Stimulated activated CD4-positive, alpha-beta T cell treated with anti-CD3 and anti-CD28 coated beads, Interleukin-4, amount 100 ng/mL, for 4 hours (primary cell): ENCODE results near the gene CDC42SE1.

Experiments
- DNase-seq, 2 experiments: peaks; one replicate each; pipeline ENCODE4 v3.0.0-alpha.2; 2020

Gene CDC42SE1

DNA sequence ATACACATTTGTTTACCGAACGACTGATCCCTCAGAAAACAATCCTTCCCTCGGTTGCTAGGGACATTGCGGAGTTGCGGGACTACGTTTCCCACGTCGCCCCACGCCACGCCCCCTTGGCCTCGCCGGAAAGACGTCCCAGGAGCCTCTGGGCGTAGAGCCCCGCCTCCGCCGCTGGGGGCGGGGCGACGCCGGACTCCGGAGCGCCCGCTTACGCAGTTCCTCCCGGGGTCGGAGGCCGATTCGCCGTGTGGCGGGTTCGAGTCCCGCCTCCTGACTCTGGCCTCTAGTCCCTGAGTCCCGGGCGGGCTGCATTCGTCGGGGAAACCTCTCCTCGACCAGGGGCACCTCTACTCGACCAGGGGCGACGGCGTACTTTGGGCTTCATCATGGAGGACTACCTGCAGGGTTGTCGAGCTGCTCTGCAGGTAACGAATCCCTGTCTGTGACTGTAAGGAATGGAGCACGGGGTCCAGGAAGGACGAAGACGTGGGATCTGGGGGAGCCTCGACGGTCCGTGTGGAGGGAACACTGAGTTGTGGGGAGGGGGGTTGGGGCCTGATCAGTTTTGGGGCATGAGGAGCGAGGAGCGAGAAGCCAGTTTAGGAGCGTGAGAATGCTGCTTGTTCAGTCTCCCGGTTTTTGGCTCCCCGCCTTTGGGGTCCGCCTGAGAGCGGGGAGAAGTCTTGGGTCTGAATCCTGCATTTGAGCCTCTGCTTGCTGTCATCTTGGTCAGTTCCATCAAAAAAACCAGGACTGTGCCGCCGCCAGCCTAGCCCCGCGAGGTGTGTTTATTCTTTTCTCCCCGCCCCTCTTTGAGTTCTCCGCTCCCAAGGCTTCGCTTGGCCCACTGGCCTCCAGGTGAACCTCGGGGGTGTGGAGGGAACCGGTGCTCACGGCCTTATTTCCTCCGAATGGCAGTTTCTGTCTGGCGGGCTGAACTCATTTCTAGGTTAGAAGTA, 50.9 kb downstream of the CDC42SE1 start, which contains the start of gene PRUNE1:
Gene PRUNE1, plus strand, starts transcription at position 206 of the 962 bp plus-strand sequence. Its CDS starts 184 bp downstream, at position 390.
- peak; percentile 92 to 96 for DNase-seq

- no peak for DNase-seq
Observed at GRCh38 chr1:151007853-151008243, 51.6 kb downstream of the CDC42SE1 start.

GRCh38 chr1:151006327-151007052, 52.9 kb downstream of the CDC42SE1 start, which contains the start of gene MINDY1:
Gene MINDY1, minus strand, starts transcription at chr1:151006902. Its CDS starts 4,285 bp downstream, at chr1:151002617.
- no peak for DNase-seq

DNA sequence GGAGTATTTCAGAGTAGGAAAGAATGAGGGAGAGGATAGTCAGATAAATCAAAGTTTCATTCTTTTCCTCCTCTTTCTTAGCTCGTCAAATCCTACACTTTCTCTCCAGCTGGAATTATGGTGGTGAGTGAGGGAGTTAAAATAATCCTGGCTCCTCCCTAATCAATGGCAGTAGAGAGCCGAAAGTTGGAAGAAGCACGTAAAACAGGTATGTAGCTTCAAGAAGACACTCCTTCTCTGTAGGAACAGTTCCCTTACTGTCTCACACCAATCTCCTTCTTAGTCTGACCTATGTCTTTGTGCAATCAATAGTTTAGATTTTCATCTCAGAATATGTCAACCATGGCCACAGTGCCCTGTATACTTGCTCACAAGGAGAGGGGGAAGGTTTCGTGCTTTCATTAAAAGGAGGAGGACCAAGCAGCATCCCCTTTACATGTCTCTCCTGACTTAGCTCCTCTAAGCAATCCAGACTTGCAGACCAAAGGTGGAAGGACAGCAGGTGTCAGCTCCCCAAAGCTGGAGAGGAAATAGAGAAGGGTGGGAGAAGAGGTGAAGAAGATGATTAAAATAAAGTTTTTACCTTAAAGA, 53.6 kb downstream of the CDC42SE1 start:
- no peak for DNase-seq

GRCh38 chr1:151003180-151003579, 56.2 kb downstream of the CDC42SE1 start:
- DNase-seq, result no peak

- DNase-seq, result no peak
Observed at GRCh38 chr1:151002611-151003010, 56.8 kb downstream of the CDC42SE1 start.

GRCh38 chr1:151002051-151002450, 57.4 kb downstream of the CDC42SE1 start:
- no peak for DNase-seq

DNA sequence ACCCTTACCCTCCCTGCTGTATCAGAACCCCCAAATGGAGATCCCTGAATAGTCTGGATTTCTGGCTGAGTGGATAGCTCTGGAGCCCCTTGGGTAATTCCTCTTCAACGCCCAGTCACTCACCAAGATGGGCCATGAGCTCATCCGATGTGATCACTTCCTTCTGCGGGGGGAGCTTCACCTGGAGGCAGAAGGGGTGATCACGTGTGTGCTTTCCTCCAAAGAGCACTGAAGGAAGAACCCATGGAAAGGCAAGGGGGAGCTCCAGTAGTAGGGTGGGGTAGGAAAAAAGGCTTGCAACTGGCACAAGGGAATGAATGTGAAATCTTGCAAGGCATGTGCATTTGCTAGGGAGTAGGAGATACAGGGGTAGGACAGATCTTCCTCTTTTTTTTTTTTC, 57.8 kb downstream of the CDC42SE1 start:
- DNase-seq, result no peak
